CD14-positive monocyte (primary cell): ENCODE data around the gene SCAI. TPM values are rescaled to one million over a fixed set of nuclear protein-coding genes. Genes with fewer than 3 reads are reported as not detected.

Experiments
- DNase-seq, 3 donors: peaks; one replicate each; pipeline ENCODE4 v3.0.0-alpha.2; 2011 to 2022
- H2AFZ ChIP-seq: 2 replicates; pipeline ENCODE4 v1.6.0; 2012; ENCODE audit warnings: mild to moderate bottlenecking, low read depth, low read length, inconsistent platforms; ENCODE audit not compliant: insufficient read depth, poor library complexity, severe bottlenecking
- H3K27ac ChIP-seq, 2 donors: 1 replicate in 1 of 2; 2 replicates in 1 of 2; pipeline ENCODE4 v1.5.1; 2012 to 2013; ENCODE audit warnings: low read length in 2 of 2, control low read depth in 1 of 2, inconsistent platforms in 1 of 2, low read depth in 1 of 2, mild to moderate bottlenecking in 1 of 2
- H3K27me3 ChIP-seq, 2 donors: one replicate each; pipeline versions ENCODE4 v1.6.0 to v1.6.1; 2011 to 2013; ENCODE audit warnings: low read length in 2 of 2; ENCODE audit not compliant: control insufficient read depth in 2 of 2, insufficient read depth in 2 of 2
- H3K36me3 ChIP-seq, 2 donors: replicated peaks in 1 of 2; 1 replicate in 1 of 2; 2 replicates in 1 of 2; pipeline versions ENCODE4 v1.5.1 to v1.6.1; 2012 to 2013; ENCODE audit warnings: low read length in 2 of 2, control low read depth in 1 of 2, inconsistent platforms in 1 of 2, mild to moderate bottlenecking in 1 of 2; ENCODE audit not compliant: insufficient read depth in 2 of 2, control insufficient read depth in 1 of 2
- H3K4me1 ChIP-seq, 2 donors: 1 replicate in 1 of 2; 2 replicates in 1 of 2; pipeline versions ENCODE4 v1.5.1 to v1.6.1; 2012 to 2013; ENCODE audit warnings: low read length in 2 of 2, control low read depth in 1 of 2, inconsistent platforms in 1 of 2, mild to moderate bottlenecking in 1 of 2, moderate library complexity in 1 of 2; ENCODE audit not compliant: insufficient read depth in 2 of 2, control insufficient read depth in 1 of 2
- H3K4me2 ChIP-seq: replicated peaks from 2 replicates; pipeline ENCODE3; 2012; ENCODE audit warnings: low read length, moderate library complexity, mild to moderate bottlenecking; ENCODE audit not compliant: poor library complexity, severe bottlenecking; ENCODE audit errors: extremely low read depth
- H3K4me3 ChIP-seq, 3 experiments: fragments of 200-600 bp in 1 of 3; sonication (generic) in 1 of 3; replicated peaks in 1 of 3; 1 replicate in 2 of 3; 2 replicates in 1 of 3; pipeline ENCODE4 v1.5.1; 2011 to 2013; ENCODE audit warnings: low read length in 3 of 3, mild to moderate bottlenecking in 3 of 3, control low read depth in 2 of 3, low read depth in 2 of 3, inconsistent platforms in 1 of 3, moderate library complexity in 1 of 3
- H3K79me2 ChIP-seq: 2 replicates; pipeline ENCODE4 v1.6.0; 2012; ENCODE audit warnings: mild to moderate bottlenecking, control low read depth, inconsistent platforms, low read length, moderate library complexity; ENCODE audit not compliant: insufficient read depth
- H3K9ac ChIP-seq: 2 replicates; pipeline ENCODE4 v1.6.0; 2017; ENCODE audit warnings: low read length, mild to moderate bottlenecking; ENCODE audit not compliant: insufficient read depth, poor library complexity, severe bottlenecking
- H3K9me3 ChIP-seq, 2 donors: replicated peaks in 1 of 2; 1 replicate in 1 of 2; 2 replicates in 1 of 2; pipeline versions ENCODE4 v1.5.1 to v1.6.1; 2012 to 2013; ENCODE audit warnings: low read length in 2 of 2, control low read depth in 1 of 2; ENCODE audit not compliant: control insufficient read depth in 1 of 2, insufficient read depth in 1 of 2
- H4K20me1 ChIP-seq: 2 replicates; pipeline ENCODE4 v1.6.0; 2012; ENCODE audit warnings: mild to moderate bottlenecking, low read length, control low read depth, moderate library complexity; ENCODE audit not compliant: insufficient read depth
- H3K27ac Mint-ChIP-seq, 7 donors: one replicate each; pipeline ENCODE4 v1.8.0; 2020; ENCODE audit warnings: mild to moderate bottlenecking in 7 of 7, mixed read lengths in 7 of 7, moderate library complexity in 6 of 7, inconsistent platforms in 2 of 7
- H3K27me3 Mint-ChIP-seq, 3 donors: one replicate each; pipeline ENCODE4 v1.8.0; 2021 to 2022; ENCODE audit warnings: low read depth in 3 of 3, mild to moderate bottlenecking in 3 of 3, mixed read lengths in 3 of 3, moderate library complexity in 3 of 3, inconsistent platforms in 1 of 3
- H3K36me3 Mint-ChIP-seq, 2 donors: one replicate each; pipeline ENCODE4 v1.8.0; 2020; ENCODE audit warnings: mixed read lengths in 2 of 2, inconsistent platforms in 1 of 2, mild to moderate bottlenecking in 1 of 2
- H3K4me1 Mint-ChIP-seq: one replicate; pipeline ENCODE4 v1.8.0; 2020; ENCODE audit warnings: mild to moderate bottlenecking, mixed read lengths
- H3K4me3 Mint-ChIP-seq, 2 donors: one replicate each; pipeline ENCODE4 v1.8.0; 2020; ENCODE audit warnings: mild to moderate bottlenecking in 2 of 2, mixed read lengths in 2 of 2, moderate library complexity in 1 of 2
- H3K9me3 Mint-ChIP-seq, 7 donors: one replicate each; pipeline ENCODE4 v1.8.0; 2020 to 2022; ENCODE audit warnings: mixed read lengths in 7 of 7, mild to moderate bottlenecking in 6 of 7, moderate library complexity in 6 of 7, inconsistent platforms in 2 of 7
- WGBS: methylation state at CpG from one replicate; pipeline ENCODE4 v1.1.5; 2013; ENCODE audit warnings: missing lambda C conversion rate; ENCODE audit not compliant: insufficient coverage; 5-methylcytosine and 5-hydroxymethylcytosine counted together
- intact Hi-C, 2 donors: fragments of 100-400 bp; cut with micrococcal nuclease; formaldehyde crosslinking; loops; one replicate each; pipeline versions ENCODE4 v1.15.0 to v1.15.1; 2023
- polyA plus RNA-seq, 3 donors: library from polyadenylated mRNA; depleted of rRNA in 1 of 3; unstranded in 2 of 3; stranded (reverse) in 1 of 3; fragments of 300-500 nt in 2 of 3; fragments of >200 nt in 1 of 3; fragmentation: Illumina TruSeq in 2 of 3; gene quantifications; 1 replicate in 2 of 3; 2 replicates in 1 of 3; pipeline ENCODE4 v1.2.3, GENCODE V29; 2012 to 2021
- TF ChIP-seq, protein P1 (sequence below): fragments of 200-600 bp; IDR thresholded peaks from one replicate; pipeline ENCODE4 v1.8.0; 2022; ENCODE audit warnings: antibody characterized with exemption, mild to moderate bottlenecking

Gene SCAI
- polyA plus RNA-seq, 3 donors = 0.76 to 1.4 (median 0.84) TPM

DNA sequence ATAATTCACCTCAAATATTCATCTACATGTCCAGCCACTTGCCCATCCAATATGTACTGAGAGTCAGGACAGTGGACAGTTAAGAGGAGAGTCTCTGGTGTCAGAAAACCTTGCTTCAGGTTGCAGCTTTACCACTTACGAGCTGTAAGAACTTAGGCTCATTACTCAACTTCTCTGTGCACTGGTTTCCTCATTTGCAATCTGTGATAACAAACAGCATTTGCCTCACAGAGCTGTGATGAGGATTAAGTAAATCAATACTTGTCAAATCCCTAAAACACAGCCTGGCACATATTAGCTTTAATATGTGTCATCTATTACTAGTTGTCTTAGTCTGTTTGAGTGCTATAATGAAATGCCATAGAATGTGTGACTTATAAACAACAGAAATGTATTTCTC is 211.0 kb downstream of the SCAI start:
- Histone ChIP-seq H3K27me3 (no peaks in the 10 kb centered on the region), H3K9ac (no peak overlapping the region), H3K4me1 (peaks cover 17 to 25% of the 10 kb centered on the region in 2 donors), H3K27ac (peak overlapping the region in 1 of 2 donors; percentile 71), H4K20me1 (no peaks in the 10 kb centered on the region), H3K79me2 (peaks cover 4% of the 10 kb centered on the region), H3K9me3 (no peaks in the 10 kb centered on the region), H3K36me3 (peaks cover 65 to 72% of the 10 kb centered on the region in 2 donors), H2AFZ (peak overlapping the region; percentile 1), H3K4me2 (no peak overlapping the region), H3K4me3 (no peak overlapping the region)
- WGBS = no CpG with 5 or more reads among the region's 1 CpG
- peak in 2 of 3 donors; percentile 20 to 34 for DNase-seq
- Mint-ChIP-seq H3K27ac (peak overlapping the region in 5 of 7 donors; percentile 53 to 81 (median 69)), H3K4me3 (no peak overlapping the region), H3K9me3 (no peaks in the 10 kb centered on the region), H3K4me1 (peaks cover 26% of the 10 kb centered on the region), H3K36me3 (peaks cover 56 to 64% of the 10 kb centered on the region in 2 donors), H3K27me3 (no peaks in the 10 kb centered on the region)
- intact Hi-C loops = no loop called here
- TF ChIP-seq, protein P1, sequence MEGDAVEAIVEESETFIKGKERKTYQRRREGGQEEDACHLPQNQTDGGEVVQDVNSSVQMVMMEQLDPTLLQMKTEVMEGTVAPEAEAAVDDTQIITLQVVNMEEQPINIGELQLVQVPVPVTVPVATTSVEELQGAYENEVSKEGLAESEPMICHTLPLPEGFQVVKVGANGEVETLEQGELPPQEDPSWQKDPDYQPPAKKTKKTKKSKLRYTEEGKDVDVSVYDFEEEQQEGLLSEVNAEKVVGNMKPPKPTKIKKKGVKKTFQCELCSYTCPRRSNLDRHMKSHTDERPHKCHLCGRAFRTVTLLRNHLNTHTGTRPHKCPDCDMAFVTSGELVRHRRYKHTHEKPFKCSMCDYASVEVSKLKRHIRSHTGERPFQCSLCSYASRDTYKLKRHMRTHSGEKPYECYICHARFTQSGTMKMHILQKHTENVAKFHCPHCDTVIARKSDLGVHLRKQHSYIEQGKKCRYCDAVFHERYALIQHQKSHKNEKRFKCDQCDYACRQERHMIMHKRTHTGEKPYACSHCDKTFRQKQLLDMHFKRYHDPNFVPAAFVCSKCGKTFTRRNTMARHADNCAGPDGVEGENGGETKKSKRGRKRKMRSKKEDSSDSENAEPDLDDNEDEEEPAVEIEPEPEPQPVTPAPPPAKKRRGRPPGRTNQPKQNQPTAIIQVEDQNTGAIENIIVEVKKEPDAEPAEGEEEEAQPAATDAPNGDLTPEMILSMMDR = no peak

DNA sequence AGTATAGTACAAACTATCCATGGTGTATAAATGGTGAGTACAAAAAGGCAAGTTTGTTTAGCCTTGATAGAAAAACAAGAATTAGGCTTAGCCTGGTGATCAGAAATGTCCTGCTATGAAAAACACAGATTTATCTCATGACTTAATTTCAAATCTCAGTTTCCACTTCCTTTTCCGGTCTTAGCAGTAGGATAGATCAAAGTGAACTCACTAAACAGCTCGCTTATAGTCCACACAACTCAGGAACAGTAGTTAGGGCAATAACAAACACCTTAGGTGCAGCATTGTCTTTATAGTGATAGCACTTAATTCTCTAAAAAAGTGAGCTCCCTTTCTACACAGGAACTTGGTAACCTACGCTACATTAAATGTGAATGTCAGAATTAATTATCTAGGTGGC is 213.9 kb downstream of the SCAI start:
- H3K79me2 ChIP-seq = peaks cover 4% of the 10 kb centered on the region
- no peak overlapping the region for H3K4me2 ChIP-seq
- DNase-seq = no peak
- Mint-ChIP-seq H3K27ac (peak overlapping the region in 1 of 7 donors; percentile 63), H3K4me1 (peaks cover 18% of the 10 kb centered on the region), H3K36me3 (peaks cover 63 to 72% of the 10 kb centered on the region in 2 donors), H3K9me3 (no peaks in the 10 kb centered on the region), H3K27me3 (no peaks in the 10 kb centered on the region), H3K4me3 (no peak overlapping the region)
- no peaks in the 10 kb centered on the region for H4K20me1 ChIP-seq
- H3K9ac ChIP-seq = no peak overlapping the region
- no peak overlapping the region for H3K27ac ChIP-seq
- intact Hi-C loops = no loop called here
- peaks cover 12 to 21% of the 10 kb centered on the region in 2 donors for H3K4me1 ChIP-seq
- TF ChIP-seq, protein P1 = no peak
- WGBS = no CpG with 5 or more reads among the region's 3 CpGs
- H3K27me3 ChIP-seq = no peaks in the 10 kb centered on the region
- H2AFZ ChIP-seq = no peak overlapping the region
- H3K4me3 ChIP-seq = no peak overlapping the region
- H3K9me3 ChIP-seq = no peaks in the 10 kb centered on the region
- peaks cover 67 to 77% of the 10 kb centered on the region in 2 donors for H3K36me3 ChIP-seq
